Neuronal stem cell (in vitro differentiated cells): Measurements from ENCODE around the gene CYB561.

ENCODE experiments used
- DNase-seq: peaks from one replicate; pipeline ENCODE4 v3.0.0-alpha.2; 2013; ENCODE audit warnings: low spot score
- H2AFZ ChIP-seq: one replicate; pipeline ENCODE4 v1.6.1; 2013; ENCODE audit warnings: mild to moderate bottlenecking, low read length, inconsistent platforms
- H2AK5ac ChIP-seq: 2 replicates; pipeline ENCODE4 v1.6.1; 2013; ENCODE audit warnings: low read depth, mild to moderate bottlenecking, inconsistent platforms, low read length, moderate library complexity, mixed read lengths
- H2BK120ac ChIP-seq: 2 replicates; pipeline ENCODE4 v1.6.1; 2013; ENCODE audit warnings: low read depth, mild to moderate bottlenecking, inconsistent platforms, low read length, moderate library complexity, mixed read lengths
- H2BK12ac ChIP-seq: one replicate; pipeline ENCODE4 v1.6.1; 2013; ENCODE audit warnings: low read length, inconsistent platforms
- H2BK15ac ChIP-seq: 2 replicates; pipeline ENCODE4 v1.6.1; 2013; ENCODE audit warnings: mild to moderate bottlenecking, low read length, inconsistent platforms, mixed read lengths
- H2BK5ac ChIP-seq: one replicate; pipeline ENCODE4 v1.6.1; 2013; ENCODE audit warnings: inconsistent platforms, mild to moderate bottlenecking, low read length, moderate library complexity
- H3K14ac ChIP-seq: one replicate; pipeline ENCODE4 v1.6.1; 2013; ENCODE audit warnings: low read length, inconsistent platforms
- H3K18ac ChIP-seq: 2 replicates; pipeline ENCODE4 v1.6.1; 2013; ENCODE audit warnings: low read length, inconsistent platforms
- H3K23ac ChIP-seq: 2 replicates; pipeline ENCODE4 v1.6.1; 2013; ENCODE audit warnings: low read depth, mild to moderate bottlenecking, mixed read lengths, low read length, inconsistent platforms; ENCODE audit not compliant: poor library complexity
- H3K27ac ChIP-seq: replicated peaks from 3 replicates; pipeline ENCODE4 v1.5.1; 2013; ENCODE audit warnings: low read length, inconsistent platforms
- H3K27me3 ChIP-seq, 3 experiments: 2 replicates each; pipeline ENCODE4 v1.6.1; 2013; ENCODE audit warnings: low read length in 3 of 3, mild to moderate bottlenecking in 2 of 3, inconsistent platforms in 1 of 3, low read depth in 1 of 3, mixed read lengths in 1 of 3, moderate library complexity in 1 of 3; ENCODE audit not compliant: control insufficient read depth in 3 of 3, insufficient read depth in 3 of 3
- H3K36me3 ChIP-seq, 2 donors: replicated peaks in 1 of 2; 2 replicates each; pipeline ENCODE4 v1.6.1; 2013; ENCODE audit warnings: low read length in 2 of 2; ENCODE audit not compliant: control insufficient read depth in 2 of 2, insufficient read depth in 2 of 2
- H3K4ac ChIP-seq: 2 replicates; pipeline ENCODE4 v1.6.1; 2013; ENCODE audit warnings: inconsistent platforms, mild to moderate bottlenecking, low read length, moderate library complexity
- H3K4me1 ChIP-seq, 2 donors: 1 replicate in 1 of 2; 2 replicates in 1 of 2; pipeline ENCODE4 v1.6.1; 2013; ENCODE audit warnings: low read length in 2 of 2, low read depth in 1 of 2; ENCODE audit not compliant: control insufficient read depth in 2 of 2, insufficient read depth in 1 of 2
- H3K4me2 ChIP-seq: one replicate; pipeline ENCODE4 v1.6.1; 2013; ENCODE audit warnings: mild to moderate bottlenecking, low read length, inconsistent platforms; ENCODE audit not compliant: insufficient read depth, poor library complexity, severe bottlenecking
- H3K4me3 ChIP-seq, 2 donors: 2 replicates each; pipeline ENCODE4 v1.5.1; 2013; ENCODE audit warnings: low read length in 2 of 2, mild to moderate bottlenecking in 2 of 2, inconsistent platforms in 1 of 2, moderate library complexity in 1 of 2
- H3K79me1 ChIP-seq: one replicate; pipeline ENCODE4 v1.6.1; 2013; ENCODE audit warnings: low read depth, mild to moderate bottlenecking, inconsistent platforms, low read length, moderate library complexity
- H3K9ac ChIP-seq: one replicate; pipeline ENCODE4 v1.6.1; 2013; ENCODE audit warnings: mild to moderate bottlenecking, low read depth, low read length, inconsistent platforms; ENCODE audit not compliant: poor library complexity
- H3K9me3 ChIP-seq, 2 donors: replicated peaks in 1 of 2; 2 replicates each; pipeline versions ENCODE3 to v1.6.1; 2013; ENCODE audit warnings: low read length in 2 of 2, mild to moderate bottlenecking in 2 of 2, inconsistent platforms in 1 of 2, low read depth in 1 of 2, mixed read lengths in 1 of 2, moderate library complexity in 1 of 2; ENCODE audit not compliant: control insufficient read depth in 2 of 2, insufficient read depth in 1 of 2
- H4K8ac ChIP-seq: one replicate; pipeline ENCODE4 v1.6.1; 2013; ENCODE audit warnings: low read depth, mild to moderate bottlenecking, inconsistent platforms, low read length, moderate library complexity
- H4K91ac ChIP-seq: one replicate; pipeline ENCODE4 v1.6.1; 2013; ENCODE audit warnings: low read length, low read depth, mild to moderate bottlenecking, inconsistent platforms; ENCODE audit not compliant: poor library complexity
- WGBS, 2 donors: extraction: QIAGEN DNeasy Blood & Tissue Kit; methylation state at CpG; one replicate each; pipeline ENCODE4 v1.1.7; 2013; ENCODE audit warnings: missing lambda C conversion rate in 2 of 2, mixed read lengths in 1 of 2; ENCODE audit not compliant: insufficient read length in 2 of 2, insufficient replicate concordance in 1 of 2; ENCODE audit errors: extremely low coverage in 2 of 2; 5-methylcytosine and 5-hydroxymethylcytosine counted together

The CYB561 gene

GRCh38 chr17:63437287-63438091, 8.6 kb downstream of the CYB561 start:
- DNase-seq, result no peak
- no peak overlapping the region for H3K4me2 ChIP-seq
- H3K14ac ChIP-seq, result peak overlapping the region; percentile 92
- no peaks in the 10 kb centered on the region for H3K9me3 ChIP-seq
- no peaks in the 10 kb centered on the region for H3K36me3 ChIP-seq
- no CpG with 5 or more reads among the region's 55 CpGs for WGBS, 2 donors
- no peak overlapping the region for H2BK120ac ChIP-seq
- no peak overlapping the region for H4K91ac ChIP-seq
- H3K4ac ChIP-seq, result no peak overlapping the region
- no peak overlapping the region for H4K8ac ChIP-seq
- peak overlapping the region; percentile 21 for H3K9ac ChIP-seq
- peaks cover 0 to 9% (median 0%) of the 10 kb centered on the region in 3 experiments for H3K27me3 ChIP-seq
- peak overlapping the region; percentile 53 for H2BK12ac ChIP-seq
- no peak overlapping the region for H3K27ac ChIP-seq
- H2BK5ac ChIP-seq, result peak overlapping the region; percentile 87
- H3K4me1 ChIP-seq, result peaks cover 11 to 13% of the 10 kb centered on the region in 2 donors
- H3K18ac ChIP-seq, result no peak overlapping the region
- no peak overlapping the region for H2AFZ ChIP-seq
- H2AK5ac ChIP-seq, result no peak overlapping the region
- peaks cover 4% of the 10 kb centered on the region for H3K79me1 ChIP-seq
- H3K4me3 ChIP-seq, result no peak overlapping the region
- no peak overlapping the region for H2BK15ac ChIP-seq
- peak overlapping the region; percentile 69 for H3K23ac ChIP-seq

GRCh38 chr17:63436523-63437110, 9.5 kb downstream of the CYB561 start:
- H3K18ac ChIP-seq, result peak overlapping the region; percentile 27
- H3K79me1 ChIP-seq, result peaks cover 4% of the 10 kb centered on the region
- H3K4me3 ChIP-seq, result no peak overlapping the region
- peak overlapping the region; percentile 17 for H3K14ac ChIP-seq
- H3K4me1 ChIP-seq, result peaks cover 11 to 13% of the 10 kb centered on the region in 2 donors
- no peak overlapping the region for H2AFZ ChIP-seq
- no peak overlapping the region for H2BK12ac ChIP-seq
- no CpG with 5 or more reads among the region's 17 CpGs for WGBS, 2 donors
- no peaks in the 10 kb centered on the region for H3K36me3 ChIP-seq
- H3K23ac ChIP-seq, result peak overlapping the region; percentile 34
- no peak overlapping the region for H4K91ac ChIP-seq
- H3K27me3 ChIP-seq, result peaks cover 0 to 4% (median 0%) of the 10 kb centered on the region in 3 experiments
- no peak overlapping the region for H3K4ac ChIP-seq
- no peak overlapping the region for H3K4me2 ChIP-seq
- no peak for DNase-seq
- no peaks in the 10 kb centered on the region for H3K9me3 ChIP-seq
- no peak overlapping the region for H3K9ac ChIP-seq
- H4K8ac ChIP-seq, result no peak overlapping the region
- H2BK120ac ChIP-seq, result no peak overlapping the region
- no peak overlapping the region for H3K27ac ChIP-seq
- H2BK5ac ChIP-seq, result no peak overlapping the region
- no peak overlapping the region for H2BK15ac ChIP-seq
- H2AK5ac ChIP-seq, result peak overlapping the region; percentile 25

GRCh38 chr17:63435681-63436522, 10.2 kb downstream of the CYB561 start:
- peaks cover 4% of the 10 kb centered on the region for H3K79me1 ChIP-seq
- no peak overlapping the region for H2BK5ac ChIP-seq
- H3K4me3 ChIP-seq, result no peak overlapping the region
- no peak overlapping the region for H3K4me2 ChIP-seq
- H3K9me3 ChIP-seq, result no peaks in the 10 kb centered on the region
- H4K91ac ChIP-seq, result no peak overlapping the region
- no peak overlapping the region for H3K9ac ChIP-seq
- no peak overlapping the region for H3K27ac ChIP-seq
- peak overlapping the region; percentile 37 for H3K4ac ChIP-seq
- no peak overlapping the region for H3K14ac ChIP-seq
- H2AFZ ChIP-seq, result no peak overlapping the region
- H3K27me3 ChIP-seq, result no peaks in the 10 kb centered on the region
- peak overlapping the region; percentile 87 for H2BK120ac ChIP-seq
- H3K36me3 ChIP-seq, result no peaks in the 10 kb centered on the region
- no peak overlapping the region for H2BK12ac ChIP-seq
- WGBS, 2 donors, result no CpG with 5 or more reads among the region's 29 CpGs
- peak overlapping the region; percentile 25 for H2AK5ac ChIP-seq
- H2BK15ac ChIP-seq, result no peak overlapping the region
- H3K18ac ChIP-seq, result no peak overlapping the region
- peaks cover 9 to 11% of the 10 kb centered on the region in 2 donors for H3K4me1 ChIP-seq
- no peak for DNase-seq
- no peak overlapping the region for H4K8ac ChIP-seq
- peak overlapping the region; percentile 34 for H3K23ac ChIP-seq
